ENCODE results near the gene MRPL50. TPM values are rescaled to one million over a fixed set of nuclear protein-coding genes. Genes with fewer than 3 reads are reported as not detected.

MRPL50 gene
- total RNA-seq, 1 experiment from 2014 or later: 20.0 TPM

GRCh38 chr9:101354765-101355708 is 43.4 kb downstream of the MRPL50 start:
- no peak for DNase-seq
- H3K9me3 ChIP-seq (ENCODE audit: control insufficient read depth, low read depth, low read length): no peaks in the 10 kb centered on the region
- no peaks in the 10 kb centered on the region for H3K36me3 Mint-ChIP-seq (ENCODE audit: insufficient read depth in 1 of 3, low read depth in 3 of 3)
- H2BK120ac ChIP-seq (ENCODE audit: low read depth, low read length, poor library complexity, severe bottlenecking): no peak overlapping the region
- H3K9me3 Mint-ChIP-seq: peaks cover 0 to 4% of the 10 kb centered on the region in 2 experiments; a peak in 1 of 5 replicates
- H4K20me1 ChIP-seq (ENCODE audit: control insufficient read depth, insufficient read depth, insufficient read length): no peaks in the 10 kb centered on the region
- WGBS (ENCODE audit: extremely low coverage, insufficient read length, low lambda C conversion rate): no CpG with 5 or more reads among the region's 7 CpGs
- H2BK12ac ChIP-seq (ENCODE audit: insufficient read length, low read depth, low read length): no peak overlapping the region
- H3K4me2 ChIP-seq (ENCODE audit: insufficient read depth, insufficient read length, low read length): no peak overlapping the region
- H3K79me2 ChIP-seq (ENCODE audit: insufficient read depth, low read length): no peaks in the 10 kb centered on the region
- H3K14ac ChIP-seq (ENCODE audit: insufficient read depth, low read length): no peak overlapping the region; the same call in 1 of the 2 replicates
- no peaks in the 10 kb centered on the region for H3K23me2 ChIP-seq (ENCODE audit: insufficient read length, low read depth, low read length, poor library complexity, severe bottlenecking)
- H3T11ph ChIP-seq (ENCODE audit: low read length): no peak overlapping the region
- H2BK20ac ChIP-seq (ENCODE audit: low read depth, low read length, poor library complexity, severe bottlenecking): no peak overlapping the region
- no peak overlapping the region for H4K8ac ChIP-seq (replicated peaks; ENCODE audit: insufficient read length, low read depth, low read length)
- H3K18ac ChIP-seq (ENCODE audit: insufficient read length, low read depth, low read length): no peak overlapping the region
- no peaks in the 10 kb centered on the region for H3K27me3 ChIP-seq (ENCODE audit: insufficient read depth, low read length)
- no peak overlapping the region for H3K23ac ChIP-seq (ENCODE audit: insufficient read length, low read depth, low read length)
- H3K4me1 ChIP-seq (ENCODE audit: insufficient read depth, low read length): no peaks in the 10 kb centered on the region
- H3K56ac ChIP-seq (ENCODE audit: insufficient read length, low read depth, low read length): no peak overlapping the region
- H3K4me3 Mint-ChIP-seq: no peak overlapping the region
- no peak overlapping the region for H2BK15ac ChIP-seq (ENCODE audit: low read depth, low read length)
- H3K79me1 ChIP-seq (ENCODE audit: insufficient read depth, low read depth, low read length, poor library complexity, severe bottlenecking): no peaks in the 10 kb centered on the region
- H3K4me1 Mint-ChIP-seq: no peaks in the 10 kb centered on the region
- H3K27ac ChIP-seq (ENCODE audit: insufficient read length, low read depth, low read length): no peak overlapping the region
- H3K27ac Mint-ChIP-seq: no peak overlapping the region
- H3K4ac ChIP-seq (ENCODE audit: low read depth, low read length): no peak overlapping the region
- H3K9ac ChIP-seq (ENCODE audit: extremely low read depth, insufficient read length, low read length): no peak overlapping the region
- H2BK5ac ChIP-seq (ENCODE audit: insufficient read length, low read length): no peak overlapping the region
- no peaks in the 10 kb centered on the region for H3K27me3 Mint-ChIP-seq (ENCODE audit: low read depth)
- no peak overlapping the region for H4K91ac ChIP-seq (ENCODE audit: insufficient read length, low read depth, low read length)
- H4K5ac ChIP-seq (ENCODE audit: insufficient read length, low read depth, low read length): no peak overlapping the region
- H2AK5ac ChIP-seq (ENCODE audit: insufficient read length, low read length): no peak overlapping the region
- H2AFZ ChIP-seq (ENCODE audit: low read length): no peak overlapping the region
- no peak for TF ChIP-seq CTCF (conservative IDR thresholded peaks at IDR 0.05)

Measured in H9 (cell line).